ENCODE results near the gene NDUFV1. TPM values are rescaled to one million over a fixed set of nuclear protein-coding genes. Genes with fewer than 3 reads are reported as not detected.
"Not testable (repeated sequence)": the region's sequence is repeated elsewhere in the genome, so short reads cannot be mapped to it uniquely, and the experiment has no call there.

Gene NDUFV1
- total and polyA plus RNA-seq, 12 donors, result 84.2 to 439 (median 244) TPM

DNA sequence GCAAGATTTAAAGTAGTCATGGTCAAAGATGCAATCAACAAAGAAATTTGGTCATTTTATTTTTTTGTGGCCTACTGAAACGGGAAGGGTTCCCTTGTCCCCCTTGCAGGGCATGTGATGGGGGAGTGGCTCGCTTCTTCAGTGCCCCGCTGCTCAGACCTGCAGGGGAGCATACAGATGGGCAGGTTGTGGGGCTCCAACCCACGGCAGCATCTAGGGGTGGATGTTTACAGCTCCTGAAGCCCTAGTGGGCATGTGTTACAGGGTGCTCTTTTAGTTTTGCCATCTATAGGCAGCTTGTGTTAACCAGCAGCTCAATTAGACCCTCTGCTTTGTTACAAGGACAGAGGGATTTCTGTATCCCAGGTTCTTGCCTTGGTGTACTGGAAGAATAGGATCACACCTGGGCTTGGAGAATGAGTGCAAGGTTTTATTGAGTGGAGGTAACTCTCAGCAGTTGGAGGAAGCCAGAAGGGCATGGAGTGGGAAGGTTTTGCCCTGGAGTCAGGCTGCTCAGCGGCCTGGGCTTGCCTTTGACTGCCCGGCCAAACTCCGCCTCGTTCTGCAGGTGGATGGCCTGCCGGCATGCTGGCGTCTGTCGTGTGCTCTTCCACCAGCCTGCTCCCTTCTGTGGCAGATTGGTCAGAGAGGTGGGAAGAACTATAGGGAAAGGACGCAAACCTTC is 13.7 kb upstream of the NDUFV1 start:
- H3K4me3 ChIP-seq, result no peak overlapping the region
- no peak for DNase-seq
- intact Hi-C loops (cut with DNase I), result no loop called here
- 76 to 87% (median 79%) methylated on average over 7 to 12 of the region's 12 CpGs for WGBS, 4 donors
- TF ChIP-seq, protein P1, sequence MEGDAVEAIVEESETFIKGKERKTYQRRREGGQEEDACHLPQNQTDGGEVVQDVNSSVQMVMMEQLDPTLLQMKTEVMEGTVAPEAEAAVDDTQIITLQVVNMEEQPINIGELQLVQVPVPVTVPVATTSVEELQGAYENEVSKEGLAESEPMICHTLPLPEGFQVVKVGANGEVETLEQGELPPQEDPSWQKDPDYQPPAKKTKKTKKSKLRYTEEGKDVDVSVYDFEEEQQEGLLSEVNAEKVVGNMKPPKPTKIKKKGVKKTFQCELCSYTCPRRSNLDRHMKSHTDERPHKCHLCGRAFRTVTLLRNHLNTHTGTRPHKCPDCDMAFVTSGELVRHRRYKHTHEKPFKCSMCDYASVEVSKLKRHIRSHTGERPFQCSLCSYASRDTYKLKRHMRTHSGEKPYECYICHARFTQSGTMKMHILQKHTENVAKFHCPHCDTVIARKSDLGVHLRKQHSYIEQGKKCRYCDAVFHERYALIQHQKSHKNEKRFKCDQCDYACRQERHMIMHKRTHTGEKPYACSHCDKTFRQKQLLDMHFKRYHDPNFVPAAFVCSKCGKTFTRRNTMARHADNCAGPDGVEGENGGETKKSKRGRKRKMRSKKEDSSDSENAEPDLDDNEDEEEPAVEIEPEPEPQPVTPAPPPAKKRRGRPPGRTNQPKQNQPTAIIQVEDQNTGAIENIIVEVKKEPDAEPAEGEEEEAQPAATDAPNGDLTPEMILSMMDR (IDR thresholded peaks at IDR 0.05), result no peak
- TF ChIP-seq POLR2A (IDR thresholded peaks at IDR 0.05), result no peak
- no peaks in the 10 kb centered on the region for H3K4me1 ChIP-seq (replicated peaks in 1 of 2)
- no peaks in the 10 kb centered on the region for H3K9me3 ChIP-seq (replicated peaks in 1 of 3)
- H3K27ac ChIP-seq, result no peak overlapping the region
- H3K36me3 ChIP-seq (replicated peaks in 1 of 2), result no peaks in the 10 kb centered on the region
- no peaks in the 10 kb centered on the region for H3K27me3 ChIP-seq

DNA sequence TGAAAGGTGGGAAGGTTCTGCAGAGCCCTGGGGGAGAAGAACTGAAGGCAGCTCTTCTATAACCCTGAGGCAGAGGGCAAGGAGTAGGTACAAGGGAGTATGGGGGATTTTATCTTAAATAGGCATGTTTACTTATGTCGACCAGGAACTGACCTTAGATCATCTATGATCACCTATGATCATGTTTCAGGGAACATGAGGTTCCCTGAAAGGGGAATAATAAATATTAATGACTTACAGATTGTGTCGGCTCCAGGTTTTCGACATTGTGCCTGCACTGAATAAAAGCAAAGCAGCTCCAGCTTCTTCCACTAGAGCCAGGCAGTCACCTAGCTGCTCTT is 13.2 kb upstream of the NDUFV1 start:
- TF ChIP-seq POLR2A (IDR thresholded peaks at IDR 0.05), result no peak
- TF ChIP-seq, protein P1 (IDR thresholded peaks at IDR 0.05), result no peak
- Histone ChIP-seq H3K4me3 (no peak overlapping the region), H3K27me3 (no peaks in the 10 kb centered on the region), H3K36me3 (replicated peaks in 1 of 2) (no peaks in the 10 kb centered on the region), H3K27ac (no peak overlapping the region), H3K4me1 (replicated peaks in 1 of 2) (no peaks in the 10 kb centered on the region), H3K9me3 (replicated peaks in 1 of 3) (no peaks in the 10 kb centered on the region)
- 66 to 81% (median 67%) methylated on average over 3 of the region's 3 CpGs for WGBS, 4 donors
- intact Hi-C loops (cut with DNase I), result no loop called here
- no peak for DNase-seq

DNA sequence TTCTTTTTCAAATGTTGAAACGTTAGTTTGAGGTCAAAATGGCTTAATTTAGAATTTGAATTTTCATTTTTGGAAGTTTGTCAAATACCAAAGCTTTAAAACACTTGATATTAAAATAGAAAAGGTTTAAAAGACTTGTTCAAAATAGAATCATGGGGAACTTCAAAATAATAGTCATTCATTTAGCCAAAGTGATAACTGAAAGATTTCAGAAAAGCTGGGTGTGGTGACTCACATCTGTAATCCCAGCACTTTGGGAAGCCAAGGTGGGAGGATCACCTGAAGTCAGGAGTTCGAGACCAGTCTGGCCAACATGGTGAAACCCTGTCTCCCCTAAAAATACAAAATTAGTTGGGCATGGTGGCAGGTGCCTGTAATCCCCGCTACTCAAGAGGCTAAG is 12.3 kb upstream of the NDUFV1 start:
- H3K27me3 ChIP-seq, result no peaks in the 10 kb centered on the region
- no peaks in the 10 kb centered on the region for H3K4me1 ChIP-seq (replicated peaks in 1 of 2)
- no peak overlapping the region for H3K4me3 ChIP-seq
- TF ChIP-seq POLR2A (IDR thresholded peaks at IDR 0.05), result no peak
- TF ChIP-seq, protein P1 (IDR thresholded peaks at IDR 0.05), result no peak
- H3K36me3 ChIP-seq (replicated peaks in 1 of 2), result no peaks in the 10 kb centered on the region
- intact Hi-C loops (cut with DNase I), result no loop called here
- H3K27ac ChIP-seq, result no peak overlapping the region
- DNase-seq, result no peak
- WGBS, 4 donors, result 61 to 65% (median 63%) methylated on average over 3 of the region's 3 CpGs
- no peaks in the 10 kb centered on the region for H3K9me3 ChIP-seq (replicated peaks in 1 of 3)

DNA sequence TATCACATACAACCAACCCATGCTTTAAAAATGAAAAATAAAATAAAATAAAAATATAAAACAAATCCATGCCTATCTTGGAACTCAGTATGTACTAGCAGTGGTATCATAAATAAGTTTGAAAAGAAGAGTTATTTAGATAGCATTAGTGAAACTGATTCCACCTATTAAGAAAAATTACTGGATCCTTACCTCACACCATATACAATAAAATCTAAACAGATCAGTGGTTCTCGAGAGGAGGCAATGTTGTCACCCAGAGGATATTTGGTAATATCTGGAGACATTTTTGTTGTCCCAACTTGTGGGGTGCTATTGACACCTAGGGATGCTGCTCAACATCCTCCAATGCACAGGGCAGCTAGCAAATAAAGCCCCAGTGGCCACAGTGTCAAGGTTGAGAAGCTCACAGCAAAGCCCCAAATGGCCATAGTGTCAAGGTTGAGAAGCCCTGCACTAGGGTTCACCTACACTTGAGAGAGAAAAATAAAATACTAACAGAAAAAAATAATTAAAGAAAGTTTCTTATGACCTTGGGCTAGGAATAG is 9.9 kb upstream of the NDUFV1 start:
- DNase-seq, result no peak
- intact Hi-C loops (cut with DNase I), result no loop called here
- H3K36me3 ChIP-seq (replicated peaks in 1 of 2), result no peaks in the 10 kb centered on the region
- no peak for TF ChIP-seq POLR2A (IDR thresholded peaks at IDR 0.05)
- TF ChIP-seq, protein P1 (IDR thresholded peaks at IDR 0.05), result no peak
- no peaks in the 10 kb centered on the region for H3K9me3 ChIP-seq (replicated peaks in 1 of 3)
- H3K4me3 ChIP-seq, result no peak overlapping the region
- 71 to 97% (median 83%) methylated on average over 1 of the region's 1 CpG for WGBS, 4 donors
- no peak overlapping the region for H3K27ac ChIP-seq
- H3K27me3 ChIP-seq, result no peaks in the 10 kb centered on the region
- no peaks in the 10 kb centered on the region for H3K4me1 ChIP-seq (replicated peaks in 1 of 2)

DNA sequence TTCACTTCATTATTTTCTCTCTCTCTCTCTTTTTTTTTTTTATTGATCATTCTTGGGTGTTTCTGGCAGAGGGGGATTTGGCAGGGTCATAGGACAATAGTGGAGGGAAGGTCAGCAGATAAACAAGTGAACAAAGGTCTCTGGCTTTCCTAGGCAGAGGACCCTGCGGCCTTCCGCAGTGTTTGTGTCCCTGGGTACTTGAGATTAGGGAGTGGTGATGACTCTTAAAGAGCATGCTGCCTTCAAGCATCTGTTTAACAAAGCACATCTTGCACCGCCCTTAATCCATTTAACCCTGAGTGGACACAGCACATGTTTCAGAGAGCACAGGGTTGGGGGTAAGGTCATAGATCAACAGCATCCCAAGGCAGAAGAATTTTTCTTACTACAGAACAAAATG is 9.3 kb upstream of the NDUFV1 start:
- WGBS, 4 donors, result 80% methylated on average over 2 of the region's 3 CpGs; no CpG with 5 or more reads in 3 of the 4 donors
- H3K9me3 ChIP-seq (replicated peaks in 1 of 3); H3K27me3 ChIP-seq; H3K4me3 ChIP-seq; H3K36me3 ChIP-seq (replicated peaks in 1 of 2); H3K4me1 ChIP-seq (replicated peaks in 1 of 2); DNase-seq; intact Hi-C loops (cut with DNase I); H3K27ac ChIP-seq: not testable (repeated sequence)

DNA sequence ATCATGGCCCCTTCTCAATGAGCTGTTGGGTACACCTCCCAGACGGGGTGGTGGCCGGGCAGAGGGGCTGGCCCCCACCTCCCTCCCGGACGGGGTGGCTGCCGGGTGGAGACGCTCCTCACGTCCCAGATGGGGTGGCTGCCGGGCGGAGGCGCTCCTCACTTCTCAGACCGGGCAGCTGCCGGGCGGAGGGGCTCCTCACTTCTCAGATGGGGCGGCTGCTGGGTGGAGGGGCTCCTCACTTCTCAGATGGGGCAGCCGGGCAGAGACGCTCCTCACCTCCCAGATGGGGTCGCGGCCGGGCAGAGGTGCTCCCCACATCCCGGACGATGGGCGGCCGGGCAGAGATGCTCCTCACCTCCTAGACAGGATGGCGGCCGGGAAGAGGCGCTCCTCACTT is 8.8 kb upstream of the NDUFV1 start:
- H3K27me3 ChIP-seq; intact Hi-C loops (cut with DNase I); H3K36me3 ChIP-seq (replicated peaks in 1 of 2); H3K4me3 ChIP-seq; H3K9me3 ChIP-seq (replicated peaks in 1 of 3); DNase-seq; H3K27ac ChIP-seq; H3K4me1 ChIP-seq (replicated peaks in 1 of 2): not testable (repeated sequence)
- WGBS, 4 donors, result 91 to 95% (median 91%) methylated on average over 4 to 26 of the region's 26 CpGs
